Vagina (tissue), 2 donors: ENCODE results near the gene PLCB1.

Experiments used
- CTCF ChIP-seq, 3 experiments: fragments of 450-650 bp in 2 of 3; fragments of 200-600 bp in 1 of 3; sonication (generic) in 1 of 3; IDR thresholded peaks; one replicate each; pipeline ENCODE4 v1.5.1; 2017 to 2019; ENCODE audit warnings: antibody characterized with exemption in 3 of 3, mild to moderate bottlenecking in 2 of 3, moderate library complexity in 2 of 3
- POLR2A ChIP-seq, 2 donors: fragments of 450-650 bp; IDR thresholded peaks; one replicate each; pipeline ENCODE4 v1.6.1; 2017; ENCODE audit warnings: antibody characterized with exemption in 2 of 2, mild to moderate bottlenecking in 2 of 2, moderate library complexity in 2 of 2

GRCh38 chr20:8155812-8156211, 23.7 kb downstream of the PLCB1 start:
- TF ChIP-seq CTCF (IDR thresholded peaks at IDR 0.05) (no peak), POLR2A (IDR thresholded peaks at IDR 0.05) (no peak)
